ENCODE data around the gene KIF21A. TPM values are rescaled to one million over a fixed set of nuclear protein-coding genes. Genes with fewer than 3 reads are reported as not detected.

The KIF21A gene
- total and polyA plus RNA-seq, 2 donors (not counting 3 experiments of a cell fraction or from before 2014, with no cell fraction given) = 1.8 to 10.1 TPM

GRCh38 chr12:39327510-39327909 is 115.4 kb downstream of the KIF21A start:
- no peaks in the 10 kb centered on the region for H3K36me3 ChIP-seq (ENCODE audit: control insufficient read depth in 2 of 2, extremely low read depth in 1 of 2, insufficient read depth in 2 of 2, low read length in 2 of 2)
- H3K4me2 ChIP-seq (ENCODE audit: insufficient read depth, low read length) = no peak overlapping the region
- no peaks in the 10 kb centered on the region for H3K9me3 ChIP-seq (replicated peaks; ENCODE audit: control insufficient read depth, insufficient read depth, low read length)
- no peak overlapping the region for H3K4me3 ChIP-seq (replicated peaks in 1 of 3; ENCODE audit: insufficient read depth in 1 of 3, low read depth in 1 of 3, low read length in 3 of 3)
- ChIA-PET POLR2A (no interaction called here), CTCF (interaction anchor here (1.0 to 2.3 kb wide), 2 partner anchors 10 to 11 kb away, joined by 3 to 12 read pairs; no protein-coding TSS in a partner anchor)
- H2AFZ ChIP-seq (ENCODE audit: low read depth, low read length) = no peak overlapping the region
- dilution Hi-C loops (cut with MboI; ENCODE audit: extremely low pct_ligation_motif_present, low sequenced_read_pairs) = no loop called here
- no TSS peak for BruUV-seq (replicated peaks)
- H4K20me1 ChIP-seq (replicated peaks; ENCODE audit: control insufficient read depth, extremely low read depth, insufficient read depth, low read length) = no peaks in the 10 kb centered on the region
- FAIRE-seq = no peak
- TF ChIP-seq POLR2A (IDR thresholded peaks at IDR 0.05; ENCODE audit: low read depth, low read length) (no peak), MYC (IDR thresholded peaks at IDR 0.05; ENCODE audit: low read depth, low read length) (no peak), POLR2AphosphoS5 (IDR thresholded peaks at IDR 0.05; ENCODE audit: insufficient read depth, low read depth, low read length) (no peak), JUN (IDR thresholded peaks at IDR 0.05; ENCODE audit: borderline replicate concordance, insufficient read depth, insufficient read length, low read depth) (no peak), MAX (IDR thresholded peaks at IDR 0.05; ENCODE audit: insufficient read depth, insufficient read length) (no peak), CTCF (IDR thresholded peaks at IDR 0.05; ENCODE audit: extremely low read depth in 1 of 2, insufficient read depth in 1 of 2, low read depth in 1 of 2, low read length in 2 of 2) (no peak)
- no peaks in the 10 kb centered on the region for H3K4me1 ChIP-seq (ENCODE audit: control insufficient read depth, extremely low read depth, insufficient read depth, low read length)
- no peak overlapping the region for H3K27ac ChIP-seq (ENCODE audit: insufficient read depth, low read depth, low read length)
- H3K9me1 ChIP-seq (replicated peaks; ENCODE audit: control insufficient read depth, extremely low read depth, insufficient read depth, low read length) = no peaks in the 10 kb centered on the region
- no peaks in the 10 kb centered on the region for H3K79me2 ChIP-seq (ENCODE audit: control insufficient read depth, insufficient read depth, low read length)
- intact Hi-C loops (cut with micrococcal nuclease) = no loop called here
- H3K9ac ChIP-seq (replicated peaks; ENCODE audit: extremely low read depth, insufficient read depth, low read length) = no peak overlapping the region
- H3K27me3 ChIP-seq (ENCODE audit: control insufficient read depth in 2 of 2, insufficient read depth in 2 of 2, low read length in 2 of 2) = no peaks in the 10 kb centered on the region
- no peak for DNase-seq (ENCODE audit: low read depth, low spot score)

GRCh38 chr12:39319180-39319579 is 123.7 kb downstream of the KIF21A start:
- no peak for FAIRE-seq
- Histone ChIP-seq H3K9me1 (replicated peaks; ENCODE audit: control insufficient read depth, extremely low read depth, insufficient read depth, low read length) (no peaks in the 10 kb centered on the region), H3K36me3 (ENCODE audit: control insufficient read depth in 2 of 2, extremely low read depth in 1 of 2, insufficient read depth in 2 of 2, low read length in 2 of 2) (no peaks in the 10 kb centered on the region), H3K27me3 (ENCODE audit: control insufficient read depth in 2 of 2, insufficient read depth in 2 of 2, low read length in 2 of 2) (no peaks in the 10 kb centered on the region), H2AFZ (ENCODE audit: low read depth, low read length) (no peak overlapping the region), H3K79me2 (ENCODE audit: control insufficient read depth, insufficient read depth, low read length) (no peaks in the 10 kb centered on the region), H3K4me1 (ENCODE audit: control insufficient read depth, extremely low read depth, insufficient read depth, low read length) (no peaks in the 10 kb centered on the region), H3K4me2 (ENCODE audit: insufficient read depth, low read length) (no peak overlapping the region), H3K9ac (replicated peaks; ENCODE audit: extremely low read depth, insufficient read depth, low read length) (no peak overlapping the region), H3K9me3 (replicated peaks; ENCODE audit: control insufficient read depth, insufficient read depth, low read length) (no peaks in the 10 kb centered on the region), H3K4me3 (replicated peaks in 1 of 3; ENCODE audit: insufficient read depth in 1 of 3, low read depth in 1 of 3, low read length in 3 of 3) (no peak overlapping the region), H3K27ac (ENCODE audit: insufficient read depth, low read depth, low read length) (no peak overlapping the region), H4K20me1 (replicated peaks; ENCODE audit: control insufficient read depth, extremely low read depth, insufficient read depth, low read length) (no peaks in the 10 kb centered on the region)
- intact Hi-C loops (cut with micrococcal nuclease) (loop anchor here (2.0 to 10.0 kb wide), 4 partner anchors 124 to 786 kb away; partner anchors contain the start of genes KIF21A and SLC2A13), dilution Hi-C loops (cut with MboI; ENCODE audit: extremely low pct_ligation_motif_present, low sequenced_read_pairs) (no loop called here)
- no peak for DNase-seq (ENCODE audit: low read depth, low spot score)
- CTCF ChIA-PET = interaction anchor here (1.1 to 2.4 kb wide), 4 partner anchors 15 to 373 kb away, joined by 3 to 12 read pairs (median 4); partner anchors contain the start of gene ABCD2
- no peak for TF ChIP-seq MYC (IDR thresholded peaks at IDR 0.05; ENCODE audit: low read depth, low read length)
- TF ChIP-seq EZH2 (IDR thresholded peaks at IDR 0.05; ENCODE audit: borderline replicate concordance, low read depth, low read length, severe bottlenecking) = no peak
- no peak for TF ChIP-seq JUN (IDR thresholded peaks at IDR 0.05; ENCODE audit: borderline replicate concordance, insufficient read depth, insufficient read length, low read depth)
- TF ChIP-seq CTCF (IDR thresholded peaks at IDR 0.05; ENCODE audit: extremely low read depth in 1 of 2, insufficient read depth in 1 of 2, low read depth in 1 of 2, low read length in 2 of 2) = no peak
- TF ChIP-seq GATA2 (IDR thresholded peaks at IDR 0.05; ENCODE audit: insufficient read depth, insufficient read length, low read depth, low read length) = no peak
- no peak for TF ChIP-seq POLR2A (IDR thresholded peaks at IDR 0.05; ENCODE audit: low read depth, low read length)
- BruUV-seq (replicated peaks) = no TSS peak
- POLR2A ChIA-PET = no interaction called here

All from endothelial cell of umbilical vein (primary cell).